PFSK-1 (cell line): ENCODE data around the gene C22orf39.

Experiments used
- FOXP2 ChIP-seq: optimal IDR thresholded peaks from 2 replicates; pipeline ENCODE3; 2011; ENCODE audit warnings: borderline replicate concordance, control low read depth, inconsistent platforms; ENCODE audit not compliant: insufficient read depth; ENCODE audit errors: extremely low read length, extremely low read depth
- POLR2AphosphoS5 ChIP-seq: IDR thresholded peaks from 2 replicates; pipeline ENCODE4 v1.6.1; 2012; ENCODE audit warnings: low read depth, mild to moderate bottlenecking, control low read depth, low read length, moderate library complexity
- SIN3A ChIP-seq: IDR thresholded peaks from 2 replicates; pipeline ENCODE4 v1.6.1; 2012; ENCODE audit warnings: mild to moderate bottlenecking, low read length, moderate library complexity, borderline replicate concordance; ENCODE audit not compliant: insufficient read depth
- TAF1 ChIP-seq: IDR thresholded peaks from 2 replicates; pipeline ENCODE4 v1.6.1; 2012; ENCODE audit warnings: low read length, control low read depth, borderline replicate concordance; ENCODE audit not compliant: insufficient read depth
- TF ChIP-seq, protein P1 (sequence below), 2 experiments: IDR thresholded peaks; 2 replicates each; pipeline versions ENCODE4 v1.6.1 to v1.8.0; 2011 to 2012; ENCODE audit warnings: low read depth in 2 of 2, low read length in 2 of 2, control low read depth in 1 of 2, inconsistent platforms in 1 of 2, mild to moderate bottlenecking in 1 of 2, moderate library complexity in 1 of 2; ENCODE audit not compliant: insufficient read depth in 1 of 2

Gene C22orf39

DNA sequence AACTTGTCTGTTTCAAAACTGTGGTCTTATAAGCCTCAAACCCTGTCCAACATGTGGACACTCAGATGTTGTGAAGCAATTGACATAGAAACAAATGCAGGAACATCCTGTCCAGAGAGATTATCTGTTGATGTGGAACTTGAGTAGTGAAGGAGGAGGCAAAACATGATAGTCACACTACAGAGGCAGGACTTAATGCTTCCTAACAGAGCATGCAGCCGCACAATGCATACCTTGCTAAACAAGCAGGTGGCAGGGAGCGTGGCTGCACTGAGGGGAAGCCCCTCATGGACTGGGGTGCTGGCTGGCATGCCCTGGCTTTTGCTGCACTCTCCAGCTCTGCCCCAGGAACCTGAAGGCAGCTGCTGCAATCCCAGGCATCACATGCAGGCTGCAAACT is 5.3 kb downstream of the C22orf39 start:
- TF ChIP-seq FOXP2, result no peak
- TF ChIP-seq, protein P1, sequence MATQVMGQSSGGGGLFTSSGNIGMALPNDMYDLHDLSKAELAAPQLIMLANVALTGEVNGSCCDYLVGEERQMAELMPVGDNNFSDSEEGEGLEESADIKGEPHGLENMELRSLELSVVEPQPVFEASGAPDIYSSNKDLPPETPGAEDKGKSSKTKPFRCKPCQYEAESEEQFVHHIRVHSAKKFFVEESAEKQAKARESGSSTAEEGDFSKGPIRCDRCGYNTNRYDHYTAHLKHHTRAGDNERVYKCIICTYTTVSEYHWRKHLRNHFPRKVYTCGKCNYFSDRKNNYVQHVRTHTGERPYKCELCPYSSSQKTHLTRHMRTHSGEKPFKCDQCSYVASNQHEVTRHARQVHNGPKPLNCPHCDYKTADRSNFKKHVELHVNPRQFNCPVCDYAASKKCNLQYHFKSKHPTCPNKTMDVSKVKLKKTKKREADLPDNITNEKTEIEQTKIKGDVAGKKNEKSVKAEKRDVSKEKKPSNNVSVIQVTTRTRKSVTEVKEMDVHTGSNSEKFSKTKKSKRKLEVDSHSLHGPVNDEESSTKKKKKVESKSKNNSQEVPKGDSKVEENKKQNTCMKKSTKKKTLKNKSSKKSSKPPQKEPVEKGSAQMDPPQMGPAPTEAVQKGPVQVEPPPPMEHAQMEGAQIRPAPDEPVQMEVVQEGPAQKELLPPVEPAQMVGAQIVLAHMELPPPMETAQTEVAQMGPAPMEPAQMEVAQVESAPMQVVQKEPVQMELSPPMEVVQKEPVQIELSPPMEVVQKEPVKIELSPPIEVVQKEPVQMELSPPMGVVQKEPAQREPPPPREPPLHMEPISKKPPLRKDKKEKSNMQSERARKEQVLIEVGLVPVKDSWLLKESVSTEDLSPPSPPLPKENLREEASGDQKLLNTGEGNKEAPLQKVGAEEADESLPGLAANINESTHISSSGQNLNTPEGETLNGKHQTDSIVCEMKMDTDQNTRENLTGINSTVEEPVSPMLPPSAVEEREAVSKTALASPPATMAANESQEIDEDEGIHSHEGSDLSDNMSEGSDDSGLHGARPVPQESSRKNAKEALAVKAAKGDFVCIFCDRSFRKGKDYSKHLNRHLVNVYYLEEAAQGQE (IDR thresholded peaks at IDR 0.05; ENCODE audit: insufficient read depth in 1 of 2, low read depth in 2 of 2, low read length in 2 of 2), result no peak
- no peak for TF ChIP-seq TAF1
- no peak for TF ChIP-seq POLR2AphosphoS5
- TF ChIP-seq SIN3A, result no peak

DNA sequence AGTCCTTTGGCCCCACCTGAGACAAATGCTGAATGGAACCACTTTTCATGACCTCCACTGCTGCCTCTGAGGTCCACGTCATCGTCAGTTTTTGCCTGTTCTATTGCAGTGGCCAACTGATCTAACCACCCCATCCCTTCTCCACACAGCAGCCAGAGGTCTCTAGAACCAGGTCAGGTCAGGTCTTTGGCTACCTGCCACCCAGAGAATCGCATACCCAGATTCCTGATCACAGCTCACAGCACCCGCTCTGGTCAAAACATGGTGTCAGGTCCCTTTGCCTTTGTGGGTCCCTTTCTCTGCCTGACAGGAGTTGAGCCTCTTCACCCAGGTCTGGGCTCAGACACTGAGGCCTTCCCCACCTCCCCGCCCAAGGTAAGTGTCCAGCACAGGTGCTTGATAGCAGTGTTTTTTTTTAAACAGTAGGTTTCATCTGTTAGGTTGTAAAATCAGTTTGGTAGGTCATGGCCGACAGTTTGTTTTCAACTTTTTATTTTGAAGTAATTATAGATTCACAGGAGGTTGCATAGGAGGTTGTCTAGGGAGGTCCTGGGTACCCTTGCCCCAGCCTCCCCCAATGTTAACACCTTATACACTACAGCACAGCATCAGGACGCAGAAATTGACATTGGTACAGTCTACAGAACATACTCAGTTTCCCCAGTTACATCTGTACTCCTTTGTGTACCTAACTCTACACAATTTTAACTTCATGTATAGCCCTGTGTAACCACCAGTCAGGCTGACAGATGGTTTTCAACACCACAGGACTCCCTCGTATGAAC is 6.9 kb downstream of the C22orf39 start:
- TF ChIP-seq POLR2AphosphoS5 (no peak), SIN3A (no peak), TAF1 (no peak), FOXP2 (no peak)
- TF ChIP-seq, protein P1 (IDR thresholded peaks at IDR 0.05; ENCODE audit: insufficient read depth in 1 of 2, low read depth in 2 of 2, low read length in 2 of 2), result no peak

DNA sequence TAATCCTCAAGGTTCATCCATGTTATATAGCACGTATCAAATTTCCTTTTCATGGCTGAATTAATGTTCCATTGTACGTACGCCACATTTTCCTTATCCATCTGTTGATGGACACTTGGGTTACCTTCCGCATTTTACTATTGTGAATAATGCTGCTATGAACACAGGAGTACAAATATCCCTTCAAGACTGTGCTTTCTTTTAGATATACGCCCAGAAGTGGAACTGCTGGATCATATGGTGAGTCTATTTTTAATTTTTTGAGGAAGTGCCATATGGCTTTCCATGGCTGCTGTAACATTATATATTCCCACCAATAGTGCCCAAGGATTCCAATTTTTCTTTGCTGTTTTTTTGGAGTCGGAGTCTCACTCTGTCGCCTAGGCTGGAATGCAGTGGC is 9.2 kb downstream of the C22orf39 start:
- no peak for TF ChIP-seq TAF1
- TF ChIP-seq, protein P1 (IDR thresholded peaks at IDR 0.05; ENCODE audit: insufficient read depth in 1 of 2, low read depth in 2 of 2, low read length in 2 of 2), result no peak
- no peak for TF ChIP-seq POLR2AphosphoS5
- no peak for TF ChIP-seq FOXP2
- TF ChIP-seq SIN3A, result no peak

DNA sequence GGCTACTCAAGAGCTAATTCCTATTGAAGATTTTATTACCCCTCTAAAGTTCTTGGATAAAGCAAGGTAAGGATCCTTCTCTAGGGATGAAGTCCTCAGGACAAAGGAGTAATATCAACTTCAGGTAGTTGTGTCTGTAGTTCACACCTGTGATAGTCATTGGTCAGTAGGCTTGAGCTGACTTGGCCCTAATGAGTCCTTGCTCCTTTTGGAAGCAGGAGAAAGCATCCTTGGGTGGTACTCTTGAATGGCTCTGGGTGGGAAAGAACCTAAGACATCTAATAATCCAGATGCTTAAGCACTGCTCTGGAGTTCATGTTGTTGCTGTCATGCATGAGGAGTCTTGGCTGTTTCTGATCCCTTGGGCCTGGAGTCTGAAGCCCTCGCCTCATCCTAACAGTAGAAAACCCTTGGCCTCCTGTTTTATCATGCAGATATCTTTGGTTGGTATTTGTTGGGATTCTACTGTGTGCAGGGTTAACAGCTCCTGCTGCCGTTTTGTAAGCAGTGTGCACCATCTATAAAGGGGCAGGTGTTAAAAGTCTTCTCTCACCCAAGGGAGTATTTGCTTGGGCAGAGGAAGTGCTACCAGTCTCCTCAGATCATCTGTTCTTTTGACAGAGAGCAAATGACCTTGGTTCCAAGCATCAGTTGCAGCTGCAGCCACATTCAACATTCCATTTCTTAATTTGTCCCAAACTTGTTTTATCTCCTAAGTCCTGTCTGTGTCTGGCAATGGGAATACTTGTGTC is 12.5 kb downstream of the C22orf39 start:
- no peak for TF ChIP-seq SIN3A

DNA sequence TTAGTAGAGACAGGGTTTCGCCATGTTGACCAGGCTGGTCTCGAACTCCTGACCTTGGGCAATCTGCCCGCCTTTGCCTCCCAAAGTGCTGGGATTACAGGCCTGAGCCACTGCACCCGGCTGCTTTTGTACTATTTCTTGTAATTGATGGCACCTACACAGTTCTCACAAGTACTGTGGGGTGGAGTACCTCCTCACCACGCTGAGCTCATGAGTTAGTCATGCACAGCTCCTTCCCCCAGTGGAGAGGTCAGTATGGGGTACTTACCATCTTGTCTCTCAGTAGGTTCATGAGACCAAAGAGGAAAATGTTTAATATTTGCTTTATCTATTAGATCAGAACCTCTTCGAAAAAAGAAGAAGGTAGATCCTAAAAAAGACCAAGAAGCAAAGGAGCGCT is 13.1 kb downstream of the C22orf39 start:
- TF ChIP-seq, protein P1 (IDR thresholded peaks at IDR 0.05; ENCODE audit: insufficient read depth in 1 of 2, low read depth in 2 of 2, low read length in 2 of 2), result no peak
- TF ChIP-seq TAF1 (no peak), FOXP2 (no peak), POLR2AphosphoS5 (no peak), SIN3A (no peak)
